HepG2 (cell line): ENCODE results near the gene SEMA4B. TPM values are rescaled to one million over a fixed set of nuclear protein-coding genes. Genes with fewer than 3 reads are reported as not detected.

Experiments used
- ATAC-seq: fragments of 200-7000 bp; cut with Tn5 transposase; 3 replicates; pipeline ENCODE4 v1.9.1; 2020; ENCODE audit warnings: mild to moderate bottlenecking, moderate library complexity
- BruUV-seq: library from RNA; stranded (reverse); fragments of 400-500 nt; replicated peaks from 2 replicates; lab custom pipeline; 2021; lab: Mats Ljungman, UMichigan
- CTCF ChIA-PET: fragments of 300-600 bp; formaldehyde crosslinking; extraction: SDS; loops from one replicate; lab custom pipeline; 2021; ENCODE audit warnings: low total read pairs, inconsistent platforms, low intra/inter-chr PET ratio; lab: Yijun Ruan, JAX
- POLR2A ChIA-PET: fragments of 350-600 bp; sonication (Branson Sonifier 250); formaldehyde crosslinking; loops from one replicate; lab custom pipeline; 2020; ENCODE audit warnings: antibody characterized with exemption, inconsistent platforms; lab: Yijun Ruan, JAX
- DNase-seq: peaks from one replicate; pipeline ENCODE4 v3.0.0-alpha.2; 2015; ENCODE audit warnings: low spot score
- FAIRE-seq: peaks from 3 replicates; lab custom pipeline; 2011; peaks lifted over from hg19 to GRCh38; lab: Jason Lieb, UNC
- H2AFZ ChIP-seq: one replicate; pipeline ENCODE4 v1.6.1; 2011; ENCODE audit warnings: low read length, inconsistent platforms
- H3K27ac ChIP-seq: fragments of 300-600 bp; 3 replicates; pipeline ENCODE4 v1.8.0; 2011; ENCODE audit warnings: mixed run types, mild to moderate bottlenecking, mixed read lengths, low read length, inconsistent platforms; ENCODE audit not compliant: insufficient read depth; ENCODE audit errors: extremely low read length
- H3K27me3 ChIP-seq, 2 experiments: fragments of 200-600 bp in 1 of 2; 2 replicates in 1 of 2; 3 replicates in 1 of 2; pipeline versions ENCODE4 v1.6.0 to v1.8.0; 2011; ENCODE audit warnings: low read length in 2 of 2, mild to moderate bottlenecking in 2 of 2, moderate library complexity in 2 of 2, inconsistent platforms in 1 of 2; ENCODE audit not compliant: insufficient read depth in 2 of 2, control insufficient read depth in 1 of 2
- H3K36me3 ChIP-seq, 2 experiments: fragments of 200-600 bp in 1 of 2; replicated peaks in 1 of 2; 2 replicates in 1 of 2; 3 replicates in 1 of 2; pipeline versions ENCODE4 v1.5.1 to v1.8.0; 2011; ENCODE audit warnings: low read length in 2 of 2, inconsistent platforms in 1 of 2; ENCODE audit not compliant: insufficient read depth in 2 of 2, control insufficient read depth in 1 of 2
- H3K4me1 ChIP-seq: 2 replicates; pipeline ENCODE4 v1.5.1; 2012; ENCODE audit warnings: low read length, inconsistent platforms; ENCODE audit not compliant: insufficient read depth
- H3K4me2 ChIP-seq: 2 replicates; pipeline ENCODE4 v1.6.0; 2011; ENCODE audit warnings: low read depth, low read length, inconsistent platforms
- H3K4me3 ChIP-seq, 3 experiments: fragments of 200-600 bp in 1 of 3; sonication (generic), shearing (Covaris generic) in 1 of 3; replicated peaks in 1 of 3; 2 replicates each; pipeline ENCODE4 v1.5.1; 2011 to 2016; ENCODE audit warnings: low read length in 3 of 3, inconsistent platforms in 2 of 3, low read depth in 2 of 3, mild to moderate bottlenecking in 2 of 3, control low read depth in 1 of 3, mixed read lengths in 1 of 3; ENCODE audit not compliant: insufficient read depth in 1 of 3
- H3K79me2 ChIP-seq: one replicate; pipeline ENCODE4 v1.6.1; 2011; ENCODE audit warnings: low read length, inconsistent platforms; ENCODE audit not compliant: insufficient read depth
- H3K9ac ChIP-seq: 2 replicates; pipeline ENCODE4 v1.6.0; 2011; ENCODE audit warnings: mild to moderate bottlenecking, low read depth, low read length, inconsistent platforms; ENCODE audit not compliant: insufficient read depth
- H3K9me3 ChIP-seq: 2 replicates; pipeline ENCODE4 v1.5.1; 2012; ENCODE audit warnings: mild to moderate bottlenecking, low read length
- H4K20me1 ChIP-seq: 2 replicates; pipeline ENCODE4 v1.6.0; 2011; ENCODE audit warnings: inconsistent platforms, mild to moderate bottlenecking, low read length, moderate library complexity; ENCODE audit not compliant: insufficient read depth
- ATF7-NPFF ChIP-seq: sonication (generic); formaldehyde crosslinking; IDR thresholded peaks from 2 replicates; pipeline ENCODE4 v1.8.1; 2023; ENCODE audit warnings: mild to moderate bottlenecking, low read depth, missing genetic modification reagents, moderate library complexity
- ELF1 ChIP-seq: sonication (generic); formaldehyde crosslinking; IDR thresholded peaks from 2 replicates; pipeline ENCODE4 v1.4.0; 2020; ENCODE audit warnings: missing genetic modification reagents
- HES4 ChIP-seq: sonication (generic); formaldehyde crosslinking; IDR thresholded peaks from 2 replicates; pipeline ENCODE4 v1.9.0; 2021; ENCODE audit warnings: mild to moderate bottlenecking, missing genetic modification reagents, borderline replicate concordance
- IKZF4 ChIP-seq: sonication (generic); formaldehyde crosslinking; IDR thresholded peaks from 2 replicates; pipeline ENCODE4 v1.5.1; 2020; ENCODE audit warnings: borderline replicate concordance, mild to moderate bottlenecking, low read depth, missing genetic modification reagents; ENCODE audit errors: not compliant biosample characterization
- NPAS2 ChIP-seq: sonication (generic); formaldehyde crosslinking; IDR thresholded peaks from 2 replicates; pipeline ENCODE4 v1.8.0; 2022; ENCODE audit warnings: mild to moderate bottlenecking, missing genetic modification reagents, borderline replicate concordance
- PRMT3 ChIP-seq: sonication (generic); formaldehyde crosslinking; IDR thresholded peaks from 2 replicates; pipeline ENCODE4 v1.8.1; 2022; ENCODE audit warnings: low read depth, mild to moderate bottlenecking, moderate library complexity, missing genetic modification reagents, borderline replicate concordance
- RARA ChIP-seq: IDR thresholded peaks from 2 replicates; pipeline ENCODE4 v1.6.1; 2016; ENCODE audit warnings: missing genetic modification reagents, missing compliant biosample characterization
- ZNF20 ChIP-seq: sonication (generic); formaldehyde crosslinking; IDR thresholded peaks from 2 replicates; pipeline ENCODE4 v1.4.0; 2020; ENCODE audit warnings: mild to moderate bottlenecking, moderate library complexity, missing genetic modification reagents
- ZNF276 ChIP-seq: sonication (generic); formaldehyde crosslinking; IDR thresholded peaks from 2 replicates; pipeline ENCODE4 v1.4.0; 2020; ENCODE audit warnings: mild to moderate bottlenecking, low read depth, missing genetic modification reagents
- ZNF317 ChIP-seq: sonication (generic); formaldehyde crosslinking; IDR thresholded peaks from 2 replicates; pipeline ENCODE4 v1.5.0; 2020; ENCODE audit warnings: mild to moderate bottlenecking, missing genetic modification reagents
- ZNF605 ChIP-seq: sonication (generic); formaldehyde crosslinking; IDR thresholded peaks from 2 replicates; pipeline ENCODE4 v1.8.0; 2022; ENCODE audit warnings: mild to moderate bottlenecking, missing genetic modification reagents
- WGBS: methylation state at CpG from one replicate; pipeline ENCODE4 v1.1.6; 2017; ENCODE audit warnings: low lambda C conversion rate; 5-methylcytosine and 5-hydroxymethylcytosine counted together
- in situ Hi-C: cut with HindIII; loops from 2 replicates; pipeline ENCODE4 v1.10.0; 2017; ENCODE audit warnings: low pct_unique_long_range_greater_than_20kb; ENCODE audit not compliant: extremely low pct_ligation_motif_present
- intact Hi-C: fragments of 100-400 bp; cut with micrococcal nuclease; formaldehyde crosslinking; loops from one replicate; pipeline ENCODE4 v1.10.0; 2022; ENCODE audit not compliant: unreplicated experiment
- polyA plus RNA-seq, 8 experiments: library from polyadenylated mRNA; depleted of rRNA in 3 of 8; stranded (reverse) in 7 of 8; unstranded in 1 of 8; fragments of >200 nt; fragmentation: Illumina TruSeq in 4 of 8; extraction: Trizol in 4 of 8; gene quantifications; 2 replicates each; pipeline versions ENCODE4 v1.2.1 to v1.2.3, GENCODE V29; 2011 to 2016; ENCODE audit warnings: low read depth in 4 of 8, missing spikeins in 1 of 8, mixed read lengths in 1 of 8; ENCODE audit not compliant: insufficient read depth in 1 of 8
- total RNA-seq, 5 experiments: library from RNA; depleted of rRNA; stranded (reverse); fragments of >200 nt; fragmentation: Illumina TruSeq; extraction: Trizol; gene quantifications; 2 replicates each; pipeline ENCODE4 v1.2.3, GENCODE V29; 2016; ENCODE audit warnings: low read depth in 1 of 5

SEMA4B gene
- total and polyA plus RNA-seq, 2 of the 13 experiments (the other 11 are each of a cell fraction or from before 2014, with no cell fraction given): 2.1 to 17.0 TPM

- no peaks in the 10 kb centered on the region for H3K27me3 ChIP-seq
- no peak overlapping the region for H3K4me3 ChIP-seq
- POLR2A ChIA-PET: no interaction called here
- peaks cover 6% of the 10 kb centered on the region for H3K79me2 ChIP-seq
- in situ Hi-C loops (no loop called here), intact Hi-C loops (no loop called here)
- WGBS: 97% methylated on average over 4 of the region's 6 CpGs
- H3K27ac ChIP-seq: no peak overlapping the region
- H3K4me1 ChIP-seq: peaks cover 44% of the 10 kb centered on the region
- H3K36me3 ChIP-seq: peaks cover 2 to 7% of the 10 kb centered on the region in 2 experiments; a peak in 2 of 5 replicates
- no peak overlapping the region for H3K4me2 ChIP-seq
- DNase-seq (no peak), FAIRE-seq (no peak), ATAC-seq (no peak)
- no peaks in the 10 kb centered on the region for H3K9me3 ChIP-seq
- no peak overlapping the region for H2AFZ ChIP-seq
- H4K20me1 ChIP-seq: peaks cover 6% of the 10 kb centered on the region; the same call in 1 of the 2 replicates
- TF ChIP-seq PRMT3 (CRISPR knock-in tag): no peak
- no peak for TF ChIP-seq ELF1 (CRISPR knock-in tag)
- no peak for TF ChIP-seq ZNF317 (CRISPR knock-in tag)
- TF ChIP-seq ATF7-NPFF: no peak
- TF ChIP-seq NPAS2: no peak
- TF ChIP-seq IKZF4 (CRISPR knock-in tag): no peak
- TF ChIP-seq RARA: no peak
- TF ChIP-seq ZNF20 (CRISPR knock-in tag): no peak
- TF ChIP-seq HES4 (CRISPR knock-in tag): no peak
- TF ChIP-seq ZNF276 (CRISPR knock-in tag): no peak
- no peak for TF ChIP-seq ZNF605
- H3K9ac ChIP-seq: no peak overlapping the region
- BruUV-seq: no TSS peak
- CTCF ChIA-PET: no interaction called here
Measured at GRCh38 chr15:90207252-90207651, 6.1 kb downstream of the SEMA4B start.
